H1 (cell line): ENCODE data around the gene DDX50. TPM values are rescaled to one million over a fixed set of nuclear protein-coding genes. Genes with fewer than 3 reads are reported as not detected.

Experiments used
- CTCF ChIA-PET: fragments of 300-600 bp; sonication (Branson Sonifier 250); formaldehyde crosslinking; loops from one replicate; lab custom pipeline; 2021; ENCODE audit not compliant: partially characterized antibody; lab: Charles Lee
- POLR2A ChIA-PET: fragments of 300-600 bp; sonication (Branson Sonifier 250); formaldehyde crosslinking; loops from one replicate; lab custom pipeline; 2021; ENCODE audit warnings: inconsistent platforms; ENCODE audit not compliant: partially characterized antibody; lab: Charles Lee
- DNase-seq, 2 experiments: peaks; one replicate each; pipeline versions ENCODE4 v3.0.0 to v3.0.0-alpha.2; 2010 to 2022; ENCODE audit warnings: low spot score in 2 of 2, low read depth in 1 of 2, mixed read lengths in 1 of 2
- FAIRE-seq: peaks from 2 replicates; lab custom pipeline; 2011; peaks lifted over from hg19 to GRCh38; lab: Jason Lieb, UNC
- H2AFZ ChIP-seq: 2 replicates; pipeline ENCODE4 v1.8.1; 2012; ENCODE audit warnings: low read length, inconsistent platforms
- H2AK5ac ChIP-seq: 2 replicates; pipeline ENCODE4 v1.6.1; 2013; ENCODE audit warnings: low read depth, low read length
- H2BK120ac ChIP-seq: replicated peaks from 2 replicates; pipeline ENCODE3; 2013; ENCODE audit warnings: low read depth, low read length, inconsistent platforms
- H2BK12ac ChIP-seq: 2 replicates; pipeline ENCODE4 v1.6.1; 2013; ENCODE audit warnings: low read depth, low read length
- H2BK15ac ChIP-seq: 2 replicates; pipeline ENCODE4 v1.6.1; 2013; ENCODE audit warnings: low read length
- H2BK20ac ChIP-seq: 2 replicates; pipeline ENCODE4 v1.6.1; 2013; ENCODE audit warnings: low read length
- H2BK5ac ChIP-seq: 2 replicates; pipeline ENCODE4 v1.6.1; 2013; ENCODE audit warnings: low read depth, low read length
- H3K14ac ChIP-seq: 2 replicates; pipeline ENCODE4 v1.6.1; 2013; ENCODE audit warnings: inconsistent platforms; ENCODE audit not compliant: insufficient read length
- H3K18ac ChIP-seq: 2 replicates; pipeline ENCODE4 v1.6.1; 2013; ENCODE audit warnings: low read length; ENCODE audit errors: extremely low read depth
- H3K23ac ChIP-seq: 2 replicates; pipeline ENCODE4 v1.6.1; 2013; ENCODE audit warnings: inconsistent platforms; ENCODE audit not compliant: insufficient read length
- H3K23me2 ChIP-seq: 2 replicates; pipeline ENCODE4 v1.6.1; 2013; ENCODE audit warnings: low read depth, low read length
- H3K27ac ChIP-seq: 2 replicates; pipeline ENCODE4 v1.6.1; 2011; ENCODE audit warnings: low read depth, low read length, inconsistent platforms
- H3K27me3 ChIP-seq, 4 experiments: replicated peaks in 1 of 4; 1 replicate in 1 of 4; 2 replicates in 3 of 4; pipeline versions ENCODE4 v1.6.1 to v1.8.1; 2011 to 2013; ENCODE audit warnings: low read length in 3 of 4, mild to moderate bottlenecking in 3 of 4, inconsistent platforms in 2 of 4, mixed read lengths in 2 of 4, moderate library complexity in 1 of 4; ENCODE audit not compliant: control insufficient read depth in 3 of 4, insufficient read depth in 3 of 4; ENCODE audit errors: extremely low read depth in 1 of 4
- H3K36me3 ChIP-seq, 4 experiments: 2 replicates each; pipeline versions ENCODE4 v1.6.1 to v1.8.1; 2011 to 2013; ENCODE audit warnings: mild to moderate bottlenecking in 4 of 4, low read length in 3 of 4, moderate library complexity in 2 of 4, control low read depth in 1 of 4, inconsistent platforms in 1 of 4; ENCODE audit not compliant: insufficient read depth in 4 of 4, control insufficient read depth in 2 of 4
- H3K4ac ChIP-seq: replicated peaks from 2 replicates; pipeline ENCODE3; 2013; ENCODE audit warnings: low read length, low read depth, mixed read lengths, inconsistent platforms; ENCODE audit not compliant: insufficient read length
- H3K4me1 ChIP-seq, 4 experiments: replicated peaks in 1 of 4; 1 replicate in 1 of 4; 2 replicates in 3 of 4; pipeline versions ENCODE4 v1.6.1 to v1.8.1; 2011 to 2013; ENCODE audit warnings: low read length in 3 of 4, inconsistent platforms in 2 of 4, mixed read lengths in 1 of 4; ENCODE audit not compliant: insufficient read depth in 4 of 4, control insufficient read depth in 3 of 4
- H3K4me2 ChIP-seq, 2 experiments: 2 replicates each; pipeline versions ENCODE4 v1.6.1 to v1.8.1; 2011 to 2013; ENCODE audit warnings: low read depth in 2 of 2, low read length in 2 of 2, control low read depth in 1 of 2, inconsistent platforms in 1 of 2, mild to moderate bottlenecking in 1 of 2; ENCODE audit not compliant: insufficient read depth in 1 of 2
- H3K4me3 ChIP-seq, 4 experiments: fragments of 200-600, 300-600 bp in 1 of 4; sonication (generic), shearing (Covaris generic), sonication (Bioruptor Twin) in 1 of 4; 2 replicates each; pipeline versions ENCODE4 v1.5.1 to v1.8.1; 2011 to 2016; ENCODE audit warnings: low read length in 4 of 4, low read depth in 3 of 4, control low read depth in 2 of 4, inconsistent platforms in 2 of 4, mild to moderate bottlenecking in 2 of 4, mixed read lengths in 1 of 4, moderate library complexity in 1 of 4; ENCODE audit not compliant: insufficient read depth in 2 of 4; ENCODE audit errors: extremely low read depth in 1 of 4
- H3K56ac ChIP-seq: replicated peaks from 2 replicates; pipeline ENCODE3; 2013; ENCODE audit warnings: low read depth, mild to moderate bottlenecking, mixed read lengths, low read length, inconsistent platforms; ENCODE audit not compliant: insufficient read length
- H3K79me1 ChIP-seq: 2 replicates; pipeline ENCODE4 v1.6.1; 2013; ENCODE audit warnings: low read depth, low read length, control low read depth
- H3K79me2 ChIP-seq, 2 experiments: 2 replicates each; pipeline versions ENCODE4 v1.6.1 to v1.8.1; 2012 to 2013; ENCODE audit warnings: low read length in 2 of 2, mild to moderate bottlenecking in 2 of 2, inconsistent platforms in 1 of 2; ENCODE audit not compliant: insufficient read depth in 2 of 2, control insufficient read depth in 1 of 2
- H3K9ac ChIP-seq, 4 experiments: replicated peaks in 1 of 4; 1 replicate in 1 of 4; 2 replicates in 3 of 4; pipeline versions ENCODE4 v1.6.1 to v1.8.1; 2011 to 2013; ENCODE audit warnings: low read depth in 3 of 4, low read length in 3 of 4, control low read depth in 2 of 4, mild to moderate bottlenecking in 2 of 4, moderate library complexity in 2 of 4, inconsistent platforms in 1 of 4; ENCODE audit errors: extremely low read depth in 1 of 4
- H3K9me3 ChIP-seq, 2 experiments: 2 replicates each; pipeline versions ENCODE4 v1.6.1 to v1.8.1; 2012 to 2013; ENCODE audit warnings: mild to moderate bottlenecking in 2 of 2, moderate library complexity in 2 of 2, control low read depth in 1 of 2, inconsistent platforms in 1 of 2, low read depth in 1 of 2, low read length in 1 of 2, mixed read lengths in 1 of 2; ENCODE audit not compliant: insufficient read depth in 2 of 2
- H4K20me1 ChIP-seq, 2 experiments: replicated peaks in 1 of 2; 2 replicates each; pipeline versions ENCODE3 to v1.8.1; 2011 to 2013; ENCODE audit warnings: inconsistent platforms in 2 of 2, low read length in 2 of 2, mild to moderate bottlenecking in 1 of 2; ENCODE audit not compliant: insufficient read depth in 2 of 2, control insufficient read depth in 1 of 2
- H4K5ac ChIP-seq: 2 replicates; pipeline ENCODE4 v1.6.1; 2013; ENCODE audit warnings: low read length, low read depth, mixed read lengths, inconsistent platforms; ENCODE audit not compliant: insufficient read length
- H4K8ac ChIP-seq: 2 replicates; pipeline ENCODE4 v1.8.0; 2013; ENCODE audit warnings: mild to moderate bottlenecking, moderate library complexity, low read length, inconsistent platforms; ENCODE audit not compliant: insufficient read depth; ENCODE audit errors: extremely low read depth
- H4K91ac ChIP-seq: replicated peaks from 2 replicates; pipeline ENCODE3; 2013; ENCODE audit warnings: low read length, mixed read lengths, inconsistent platforms; ENCODE audit not compliant: insufficient read length
- E2F6 ChIP-seq: IDR thresholded peaks from 2 replicates; pipeline ENCODE4 v1.6.1; 2012; ENCODE audit warnings: inconsistent platforms
- GTF2F1 ChIP-seq: IDR thresholded peaks from 2 replicates; pipeline ENCODE4 v1.6.1; 2012; ENCODE audit warnings: low read depth, low read length, improper control_type of control experiment, borderline replicate concordance
- WGBS, 2 experiments: shearing (Covaris generic) in 1 of 2; methylation state at CpG; one replicate each; pipeline versions ENCODE4 v1.1.6 to v1.1.7; 2013 to 2015; ENCODE audit warnings: low lambda C conversion rate in 2 of 2, mixed read lengths in 2 of 2, inconsistent platforms in 1 of 2, low coverage in 1 of 2, missing lambda C conversion rate in 1 of 2; ENCODE audit not compliant: insufficient replicate concordance in 2 of 2, insufficient coverage in 1 of 2, insufficient read length in 1 of 2; ENCODE audit errors: extremely low coverage in 1 of 2, missing lambda C conversion rate in 1 of 2; 5-methylcytosine and 5-hydroxymethylcytosine counted together
- polyA plus RNA-seq, 7 experiments: library from polyadenylated mRNA; depleted of rRNA in 3 of 7; stranded (reverse) in 5 of 7; unstranded in 2 of 7; fragments of >200 nt in 5 of 7; fragments of 200-250 nt in 2 of 7; gene quantifications; 1 replicate in 5 of 7; 2 replicates in 1 of 7; 4 replicates in 1 of 7; pipeline versions ENCODE4 v1.2.1 to v1.2.3, GENCODE V29; 2011 to 2013; ENCODE audit warnings: missing spikeins in 2 of 7, mixed read lengths in 2 of 7
- total RNA-seq: library from RNA; stranded (reverse); fragmentation: NEBNext Ultra II Directional; extraction: Animal tissue kit (Norgen Biotek cat#: 25700); gene quantifications from 2 replicates; pipeline ENCODE4 v1.2.1, GENCODE V29; 2021

DDX50 gene
- total and polyA plus RNA-seq, 2 of the 8 experiments (the other 6 are each of a cell fraction or from before 2014, with no cell fraction given): 20.0 to 36.5 TPM

GRCh38 chr10:68899186-68899745 is 1.8 kb upstream of the DDX50 start:
- H3K23ac ChIP-seq: no peak overlapping the region
- H4K20me1 ChIP-seq: no peaks in the 10 kb centered on the region
- no peak overlapping the region for H3K4me3 ChIP-seq
- H2BK120ac ChIP-seq: no peak overlapping the region
- no peaks in the 10 kb centered on the region; a peak in 1 of 8 replicates for H3K36me3 ChIP-seq
- H3K27me3 ChIP-seq: no peaks in the 10 kb centered on the region
- H2BK20ac ChIP-seq: no peak overlapping the region
- no peak overlapping the region for H3K14ac ChIP-seq
- no peak overlapping the region for H3K9ac ChIP-seq
- H3K9me3 ChIP-seq: no peaks in the 10 kb centered on the region
- H3K4me1 ChIP-seq: peaks cover 0 to 6% (median 4%) of the 10 kb centered on the region in 4 experiments; a peak in 5 of 7 replicates
- no peak overlapping the region for H2AK5ac ChIP-seq
- no peak overlapping the region for H2BK12ac ChIP-seq
- H3K18ac ChIP-seq: no peak overlapping the region
- H4K8ac ChIP-seq: no peak overlapping the region
- H3K79me1 ChIP-seq: peaks cover 3% of the 10 kb centered on the region; the same call in 1 of the 2 replicates
- 90% methylated on average over 8 of the region's 8 CpGs; no CpG with 5 or more reads in 1 of the 2 experiments for WGBS, 2 experiments
- ChIA-PET CTCF (interaction anchor here (0.5 to 5.0 kb wide), 5 partner anchors 12 to 357 kb away, joined by 3 to 28 read pairs (median 4); partner anchors contain the start of gene DDX21), POLR2A (interaction anchor here (0.8 to 2.9 kb wide), 11 partner anchors 11 to 226 kb away, joined by 3 to 30 read pairs (median 9); partner anchors contain the start of genes DDX21 and STOX1)
- no peak overlapping the region for H4K5ac ChIP-seq
- no peak overlapping the region for H2BK5ac ChIP-seq
- H4K91ac ChIP-seq: no peak overlapping the region
- H3K79me2 ChIP-seq: peaks cover 0 to 26% of the 10 kb centered on the region in 2 experiments; a peak in 3 of 4 replicates
- no peak overlapping the region for H3K27ac ChIP-seq
- H2AFZ ChIP-seq: no peak overlapping the region
- no peak for DNase-seq
- no peak overlapping the region for H3K56ac ChIP-seq
- H3K4me2 ChIP-seq: no peak overlapping the region
- peaks cover 6% of the 10 kb centered on the region for H3K23me2 ChIP-seq
- FAIRE-seq: no peak
- H3K4ac ChIP-seq: no peak overlapping the region
- no peak overlapping the region for H2BK15ac ChIP-seq
- no peak for TF ChIP-seq E2F6
- TF ChIP-seq GTF2F1: no peak
